HUDEP-2 (cell line): ENCODE results near the gene SIRPD.
"Not testable (repeated sequence)": the region's sequence is repeated elsewhere in the genome, so short reads cannot be mapped to it uniquely, and the experiment has no call there.

Experiments used
- DNase-seq, 76 experiments: peaks; one replicate each; lab custom pipeline; 2025; ENCODE audit not compliant: unreplicated experiment in 76 of 76; lab: John Stamatoyannopoulos, UW

The SIRPD gene

DNA sequence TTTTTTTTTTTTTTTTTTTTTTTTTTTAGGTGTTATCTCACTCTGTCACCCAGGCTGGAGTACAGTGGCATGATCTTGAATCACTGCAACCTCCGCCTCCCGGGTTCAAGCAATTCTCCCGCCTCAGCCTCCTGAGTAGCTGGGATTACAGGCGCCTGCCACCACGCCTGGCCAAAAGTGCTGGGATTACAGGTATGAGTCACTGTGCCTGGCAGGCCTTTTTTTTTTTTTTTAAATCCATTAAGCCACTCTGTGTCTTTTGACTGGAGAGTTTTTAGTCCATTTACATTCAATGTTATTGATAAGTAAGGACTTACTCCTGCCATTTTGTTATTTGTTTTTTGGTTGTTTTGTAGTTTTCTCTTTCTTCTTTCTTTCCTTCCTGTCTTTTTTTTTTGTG, 60.1 kb downstream of the SIRPD start:
- DNase-seq, result not testable (repeated sequence)

DNA sequence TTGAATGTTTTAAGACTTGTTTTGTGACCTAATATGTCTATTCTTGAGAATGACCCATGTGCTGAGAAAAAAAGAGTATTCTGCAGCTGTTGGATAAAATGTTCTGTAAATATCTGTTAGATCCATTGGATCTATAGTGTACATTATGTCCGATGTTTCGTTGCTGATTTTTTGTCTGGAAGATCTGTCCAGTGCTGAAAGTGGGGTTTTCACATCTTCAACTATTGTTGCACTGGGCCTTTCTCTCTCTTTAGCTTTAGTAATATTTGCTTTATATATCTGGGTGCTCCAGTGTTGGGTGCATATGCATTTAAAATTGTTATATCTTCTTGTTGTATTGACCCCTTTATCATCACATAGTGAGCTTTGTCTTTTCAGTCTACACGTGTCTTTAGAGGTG, 60.6 kb downstream of the SIRPD start:
- DNase-seq, result no peak

DNA sequence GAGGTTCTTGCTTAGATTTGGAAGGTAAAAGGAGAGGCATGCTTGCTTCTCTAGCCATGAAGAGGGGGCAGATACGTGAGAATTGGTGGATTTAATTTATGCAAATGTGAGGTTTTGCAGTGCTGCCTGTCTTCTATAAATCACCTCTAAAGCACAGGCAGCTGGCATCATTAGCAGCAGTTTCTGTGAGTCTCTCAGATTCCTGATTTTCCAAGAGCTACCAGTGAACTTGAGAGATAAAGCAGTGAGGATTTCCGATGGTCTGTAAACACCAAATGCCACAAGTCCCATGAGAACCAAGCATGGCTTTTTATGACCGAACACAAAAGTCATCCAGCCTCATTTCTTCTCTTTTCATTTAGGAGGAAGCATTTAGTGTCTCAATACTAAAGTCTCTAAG, 63.1 kb downstream of the SIRPD start:
- DNase-seq, result no peak

DNA sequence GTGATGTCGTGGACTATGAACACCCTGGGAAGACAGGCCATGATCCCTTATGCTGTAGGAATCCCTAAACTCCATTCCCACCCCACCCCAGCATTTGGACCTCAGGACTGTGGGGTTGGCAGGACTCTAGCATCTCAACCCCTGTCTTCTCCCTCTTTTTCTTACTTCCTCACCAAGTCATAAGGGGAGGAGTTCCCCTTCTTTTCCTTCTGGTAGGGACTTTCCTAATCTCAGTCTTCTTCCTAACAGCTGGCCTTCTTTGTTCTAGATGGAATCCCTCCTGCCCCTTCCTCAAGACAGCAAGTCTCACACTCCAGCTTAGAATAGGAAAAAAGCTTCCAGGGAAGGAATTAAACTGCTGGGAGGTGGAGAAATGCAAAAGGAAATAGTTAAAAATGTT, 64.0 kb downstream of the SIRPD start:
- DNase-seq, result no peak

DNA sequence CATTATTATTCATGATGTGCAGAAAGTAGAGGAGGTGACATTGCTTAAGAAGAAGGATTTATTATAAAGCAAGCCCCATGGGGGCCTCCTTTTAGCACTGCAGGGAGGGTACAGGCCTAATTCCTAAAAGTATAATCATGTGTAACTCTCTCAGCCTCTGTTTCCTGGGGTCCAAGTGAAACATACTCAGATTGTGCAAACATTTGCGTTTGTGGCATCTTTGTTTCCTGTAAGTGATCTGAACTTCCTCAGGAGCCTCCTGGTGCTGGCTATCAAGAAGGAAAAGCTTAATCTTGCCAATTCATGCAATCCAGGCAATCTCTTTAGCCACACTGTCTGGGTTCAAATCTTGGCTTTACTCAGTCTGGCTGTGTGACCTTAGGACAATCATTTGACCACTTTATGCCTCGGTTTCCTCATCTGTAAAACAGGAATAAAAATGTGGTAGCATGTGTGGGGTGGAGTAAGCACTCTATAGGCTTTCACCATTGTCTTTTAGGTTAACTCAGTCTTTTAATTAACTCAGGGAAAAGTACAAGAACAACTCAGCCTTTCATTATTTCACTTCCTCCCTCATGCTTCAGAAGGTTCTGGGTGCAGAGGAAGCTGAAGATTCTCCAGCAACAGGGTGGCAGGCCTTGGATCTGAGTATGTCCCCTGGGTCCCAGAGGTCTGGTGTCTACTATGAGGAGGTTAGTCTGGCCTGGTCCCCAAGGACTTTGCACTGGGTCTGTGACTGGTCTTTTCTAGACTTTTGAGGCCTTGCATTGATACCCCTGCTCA, 65.5 kb downstream of the SIRPD start:
- no peak for DNase-seq

DNA sequence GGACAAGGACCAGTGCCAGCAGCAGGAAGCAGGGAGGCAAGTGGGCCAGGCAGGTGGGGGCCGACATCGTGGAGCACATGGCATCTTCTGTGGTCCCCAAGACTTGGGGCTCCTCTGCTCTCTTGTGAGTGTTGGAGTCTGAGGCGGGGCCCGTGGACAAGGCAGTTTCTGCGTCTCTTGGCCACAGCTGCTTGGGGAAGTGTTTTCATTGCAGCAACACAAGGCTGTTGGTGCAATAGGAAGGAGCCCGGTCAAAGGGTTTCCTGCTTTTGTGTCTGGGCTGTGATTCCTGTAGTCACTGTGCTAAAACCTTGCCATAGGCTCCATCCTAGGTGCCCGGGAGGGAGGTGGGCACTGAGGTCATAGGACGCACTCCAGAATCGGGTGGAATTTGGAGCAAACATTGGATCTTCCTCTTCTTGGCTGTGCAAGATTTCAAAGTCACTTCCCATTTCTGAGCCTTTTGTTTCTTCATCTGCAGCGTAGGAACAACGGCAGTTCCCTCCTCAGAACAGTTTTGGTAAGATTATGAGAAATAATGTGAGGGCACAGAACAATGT, 66.1 kb downstream of the SIRPD start, which contains the start of gene SIRPB2:
SIRPB2 (minus strand) TSS at position 140 of the 560 bp plus-strand sequence; CDS start at position 79, 61 bp downstream.
- DNase-seq, result no peak

DNA sequence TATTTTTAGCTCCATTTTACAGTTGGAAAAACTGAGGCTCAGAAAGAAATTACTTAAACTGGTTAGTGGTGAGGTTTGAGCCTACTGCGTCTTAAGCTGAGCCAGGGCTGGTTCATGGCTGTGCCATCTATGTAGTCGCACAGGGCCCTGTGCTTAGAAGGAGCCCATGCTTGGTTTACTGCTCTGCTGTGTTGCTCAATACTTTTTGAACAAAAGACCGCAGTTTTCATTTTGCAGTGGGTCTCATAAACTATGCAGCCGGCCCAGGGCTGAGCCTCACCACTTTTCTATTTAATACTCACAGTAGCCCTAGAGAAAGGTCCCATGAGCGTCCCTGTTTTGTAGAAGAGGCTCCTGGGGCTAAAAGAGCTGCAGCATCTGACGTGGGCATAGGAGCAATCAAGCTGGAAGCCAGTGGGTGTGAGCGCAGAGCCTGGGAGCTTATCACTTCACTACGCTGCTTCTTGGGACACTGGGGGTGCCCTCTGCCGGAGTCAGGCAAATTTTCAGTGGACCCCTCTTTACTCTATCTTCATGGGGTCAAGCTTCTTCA, 66.8 kb downstream of the SIRPD start:
- DNase-seq, result no peak

DNA sequence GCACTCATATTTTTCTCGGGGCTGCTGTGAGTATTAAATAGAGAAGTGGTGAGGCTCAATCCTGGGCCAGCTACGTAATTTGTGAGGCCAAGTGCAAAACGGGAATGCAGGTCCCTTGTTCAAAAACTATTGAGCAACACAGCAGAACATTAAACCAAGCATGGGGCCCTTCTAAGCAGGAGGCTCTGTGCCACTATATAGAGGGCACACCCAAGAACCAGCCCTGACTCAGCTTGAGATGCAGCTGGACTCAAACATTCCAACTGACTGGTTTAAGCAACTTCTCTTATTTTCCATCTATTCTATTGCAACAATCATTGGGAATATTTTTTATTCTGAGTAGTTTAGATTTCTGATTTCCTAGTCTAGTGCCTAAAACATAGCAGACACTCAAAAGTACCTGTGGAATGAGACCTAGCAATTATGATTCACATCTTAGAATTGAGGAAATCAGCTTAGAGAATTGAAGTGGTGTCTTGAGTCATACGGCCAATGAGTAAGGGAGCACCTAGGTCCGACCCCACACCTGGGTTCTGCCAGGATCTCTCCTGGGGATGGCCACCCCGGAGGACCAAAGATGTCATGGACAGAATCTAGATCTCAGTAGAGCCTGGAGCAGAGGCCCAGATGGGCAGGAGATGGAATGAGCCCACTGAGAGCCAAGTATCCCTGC, 67.6 kb downstream of the SIRPD start:
- DNase-seq, result no peak

DNA sequence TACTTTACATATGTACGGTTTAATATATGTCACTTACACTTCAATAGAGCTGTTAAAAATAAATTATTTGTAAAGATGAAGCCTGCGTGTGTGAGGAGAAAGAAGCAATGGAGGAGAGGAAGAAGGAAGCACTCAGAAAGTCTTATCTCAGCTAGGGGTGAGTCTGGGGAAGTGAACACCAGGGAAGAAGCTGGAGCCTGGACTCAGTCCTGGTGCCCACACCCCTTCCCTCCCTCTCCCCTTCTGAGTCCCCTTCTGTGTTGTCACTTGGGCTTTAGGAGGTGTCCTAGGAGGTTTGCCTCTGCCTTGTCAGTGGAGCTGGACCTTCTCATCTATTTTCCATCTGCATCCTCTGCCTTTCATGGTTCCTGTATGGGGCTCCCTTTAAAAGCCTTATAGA, 68.2 kb downstream of the SIRPD start:
- no peak for DNase-seq

DNA sequence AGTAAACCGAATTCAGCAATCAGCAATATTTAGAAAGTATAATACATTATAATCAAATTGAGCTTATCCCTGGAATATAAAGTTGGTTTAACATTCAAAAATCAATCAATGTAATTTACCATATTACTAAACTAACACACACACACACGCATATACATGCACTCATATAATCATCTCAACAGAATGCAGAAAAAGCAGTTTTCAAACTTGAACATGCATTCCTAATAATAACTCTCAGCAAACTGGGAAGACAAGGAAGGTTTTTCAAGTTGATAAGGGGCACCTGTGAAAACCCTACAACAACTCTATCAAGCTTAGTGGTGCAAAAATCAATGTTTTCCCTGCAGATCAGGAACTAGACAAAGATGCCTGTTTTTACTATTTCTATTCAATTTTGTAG, 70.9 kb downstream of the SIRPD start:
- DNase-seq, result no peak

DNA sequence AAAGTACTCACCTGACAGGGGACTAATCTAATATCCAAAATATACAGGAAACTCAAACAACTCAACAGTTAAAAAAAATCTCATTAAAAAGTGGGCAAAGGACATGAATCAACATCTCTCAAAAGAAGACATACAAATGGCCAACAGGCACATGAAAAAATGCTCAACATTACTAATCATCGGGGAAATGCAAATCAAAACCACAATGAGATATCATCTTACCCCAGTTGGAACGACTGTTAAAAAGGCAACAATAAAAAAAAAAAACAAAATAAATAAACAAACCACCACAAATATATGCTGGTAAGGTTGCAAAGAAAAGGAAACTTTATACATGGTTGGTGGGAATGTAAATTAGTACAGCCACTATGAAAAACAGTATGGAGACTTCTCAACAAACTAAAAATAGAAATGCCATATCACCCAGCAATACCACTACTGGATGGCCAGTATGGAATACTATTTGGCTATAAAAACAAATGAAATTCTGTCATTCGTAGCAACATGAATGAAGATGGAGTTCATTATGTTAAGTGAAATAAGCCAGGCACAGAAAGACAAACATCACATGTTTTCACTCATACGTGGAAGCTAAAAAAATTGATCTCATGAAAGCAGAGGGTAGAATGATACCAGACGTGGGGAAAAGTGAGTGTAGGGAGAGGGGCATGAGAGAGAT, 72.9 kb downstream of the SIRPD start:
- DNase-seq, result no peak
